HCEC 1CT (cell line): ENCODE results near the gene TAS2R30.
"Not testable (repeated sequence)": the region's sequence is repeated elsewhere in the genome, so short reads cannot be mapped to it uniquely, and the experiment has no call there.

Experiments used
- DNase-seq: peaks from one replicate; pipeline ENCODE4 v3.0.0-alpha.2; 2017

TAS2R30 gene

DNA sequence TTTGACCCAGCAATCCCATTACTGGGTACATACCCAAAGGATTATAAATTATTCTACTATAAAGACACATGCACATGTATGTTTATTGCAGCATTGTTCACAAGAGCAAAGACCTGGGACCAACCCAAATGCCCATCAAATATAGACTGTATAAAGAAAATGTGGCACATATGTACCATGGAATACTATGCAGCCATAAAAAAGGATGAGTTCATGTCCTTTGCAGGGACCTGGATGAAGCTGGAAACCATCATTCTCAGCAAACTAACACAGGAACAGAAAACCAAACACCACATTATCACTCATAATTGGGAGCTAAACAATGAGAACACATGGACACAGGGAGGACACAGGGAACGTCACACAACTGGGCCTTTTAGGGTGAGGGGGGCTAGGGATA, 20.3 kb downstream of the TAS2R30 start:
- not testable (repeated sequence) for DNase-seq

DNA sequence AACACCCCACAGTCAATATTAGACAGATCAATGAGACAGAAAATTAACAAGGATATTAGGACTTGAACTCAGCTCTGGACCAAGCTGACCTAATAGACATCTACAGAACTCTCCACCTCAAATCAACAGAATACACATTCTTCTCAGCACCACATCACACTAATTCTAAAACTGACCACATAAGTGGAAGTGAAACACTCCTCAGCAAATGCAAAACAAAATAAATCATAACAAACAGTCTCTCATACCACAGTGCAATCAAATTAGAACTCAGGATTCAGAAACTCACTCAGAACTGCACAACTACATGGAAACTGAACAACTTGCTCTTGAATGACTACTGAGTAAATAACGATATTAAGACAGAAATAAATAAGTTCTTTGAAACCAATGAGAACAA, 23.2 kb downstream of the TAS2R30 start:
- not testable (repeated sequence) for DNase-seq

DNA sequence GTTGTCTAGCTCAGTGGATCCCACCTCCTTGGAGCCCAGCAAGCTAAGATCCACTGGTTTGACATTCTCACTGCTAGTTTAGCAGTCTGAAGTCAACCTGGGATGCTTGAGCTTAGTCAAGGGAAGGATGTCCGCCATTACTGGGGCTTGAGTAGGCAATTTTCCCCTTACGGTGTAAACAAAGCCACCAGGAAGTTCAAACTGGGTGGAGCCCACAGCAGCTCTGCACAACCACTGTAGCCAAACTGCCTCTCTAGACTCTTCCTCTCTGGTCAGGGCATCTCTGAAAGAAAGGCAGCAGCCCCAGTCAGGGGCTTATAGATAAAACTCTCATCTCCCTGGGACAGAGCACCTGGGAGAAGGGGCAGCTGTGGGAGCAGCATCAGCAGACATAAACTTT, 25.6 kb downstream of the TAS2R30 start:
- DNase-seq: no peak

DNA sequence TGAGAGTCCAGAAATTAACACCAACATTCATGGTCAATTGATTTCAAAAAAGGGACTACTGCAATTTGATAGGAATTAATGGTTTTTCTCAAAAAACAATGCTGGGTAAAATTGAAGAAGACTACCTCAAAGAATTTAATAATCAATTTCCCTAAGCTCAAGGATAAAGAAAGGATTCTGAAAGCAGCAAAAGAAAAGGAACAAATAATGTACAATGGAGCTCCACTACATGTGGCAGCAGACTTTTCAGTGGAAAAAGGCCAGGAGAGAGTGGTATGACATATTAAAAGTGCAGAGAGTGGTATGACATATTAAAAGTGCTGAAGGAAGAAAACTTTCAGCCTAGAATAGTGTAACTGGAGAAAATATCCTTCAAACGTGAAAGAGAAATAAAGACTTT, 26.7 kb downstream of the TAS2R30 start:
- DNase-seq: no peak

- DNase-seq: no peak
Measured at GRCh38 chr12:11106288-11106687, 28.2 kb downstream of the TAS2R30 start.

GRCh38 chr12:11105546-11105945, 28.9 kb downstream of the TAS2R30 start:
- no peak for DNase-seq

DNA sequence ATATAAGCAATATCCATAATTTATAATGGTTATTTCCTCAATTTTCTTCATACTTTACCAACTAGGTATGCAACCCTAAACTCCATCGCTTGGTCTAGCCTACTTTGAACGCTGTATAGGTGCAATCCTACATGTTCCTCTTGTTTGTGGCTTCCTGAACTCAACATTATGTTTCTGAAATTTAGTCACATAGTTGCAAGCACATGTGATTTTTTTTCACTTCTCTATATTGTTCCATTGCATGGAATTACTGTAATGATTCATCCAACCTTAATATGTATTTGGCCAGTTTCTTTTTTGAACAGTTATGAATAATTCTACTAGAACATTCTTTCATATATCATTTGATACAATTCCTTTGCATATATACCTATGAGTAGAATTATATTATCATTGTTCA, 39.5 kb downstream of the TAS2R30 start:
- DNase-seq: not testable (repeated sequence)

GRCh38 chr12:11092128-11092527, 42.3 kb downstream of the TAS2R30 start, which contains the start of gene TAS2R43:
Gene TAS2R43, minus strand, starts transcription at chr12:11092313. Its CDS starts 84 bp downstream, at chr12:11092229.
- no peak for DNase-seq

DNA sequence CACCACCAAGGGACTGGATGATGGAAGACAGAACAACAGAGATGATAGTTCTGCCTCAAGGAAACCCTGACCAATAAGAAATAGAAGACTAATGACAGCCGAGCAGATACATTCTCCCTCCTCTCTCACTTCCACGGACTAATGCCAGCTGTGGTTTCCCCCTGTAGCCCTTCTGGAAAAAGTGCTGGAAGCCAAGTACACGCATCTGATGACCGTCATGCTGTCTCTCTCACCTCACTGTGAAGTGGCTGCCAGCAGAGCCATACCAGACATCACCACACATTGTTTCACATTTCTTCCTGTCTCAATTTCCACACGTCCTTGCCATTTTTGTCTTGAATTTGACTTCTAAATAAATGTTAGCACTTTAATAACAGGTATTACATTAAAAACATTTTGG, 45.2 kb downstream of the TAS2R30 start:
- DNase-seq: no peak

DNA sequence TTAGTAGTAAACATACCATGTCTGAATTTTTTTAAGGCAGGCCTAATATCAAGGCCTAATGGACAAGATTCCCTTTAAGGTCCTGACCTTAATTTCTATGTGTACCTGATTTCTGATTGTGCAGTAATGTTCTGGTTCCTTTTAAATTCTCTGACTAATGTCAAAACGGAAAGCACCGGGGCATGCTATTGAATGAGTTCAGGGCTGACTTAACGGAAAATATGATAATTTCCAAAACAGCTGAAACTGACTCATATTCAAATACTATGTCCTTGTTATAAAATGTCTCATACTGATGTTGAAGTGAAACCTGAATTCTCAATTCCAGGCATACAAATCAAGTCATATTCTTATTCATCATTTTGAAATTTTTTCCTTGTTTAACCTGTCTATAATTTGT, 49.0 kb downstream of the TAS2R30 start:
- no peak for DNase-seq
